Fibroblast of villous mesenchyme (primary cell): ENCODE results near the gene SAMD5. TPM values are rescaled to one million over a fixed set of nuclear protein-coding genes. Genes with fewer than 3 reads are reported as not detected.
"Not testable (repeated sequence)": the region's sequence is repeated elsewhere in the genome, so short reads cannot be mapped to it uniquely, and the experiment has no call there.

ENCODE experiments used
- DNase-seq: peaks from one replicate; pipeline ENCODE4 v3.0.0-alpha.2; 2010; ENCODE audit warnings: low read depth
- H3K4me3 ChIP-seq: 2 replicates; pipeline ENCODE4 v1.5.1; 2011; ENCODE audit warnings: low read depth, mild to moderate bottlenecking, low read length
- total RNA-seq: library from RNA; depleted of rRNA; stranded (reverse); fragments of >200 nt; gene quantifications from 2 replicates; pipeline ENCODE4 v1.2.3, GENCODE V29; 2012
- TF ChIP-seq, protein P1 (sequence below): IDR thresholded peaks from 2 replicates; pipeline ENCODE4 v1.5.1; 2012; ENCODE audit warnings: low read depth, mild to moderate bottlenecking, low read length; ENCODE audit not compliant: insufficient read depth

Gene SAMD5
- total RNA-seq, 1 donor = under 0.01 TPM

GRCh38 chr6:147538821-147539220, 30.3 kb downstream of the SAMD5 start:
- DNase-seq = no peak
- no peak overlapping the region for H3K4me3 ChIP-seq
- TF ChIP-seq, protein P1, sequence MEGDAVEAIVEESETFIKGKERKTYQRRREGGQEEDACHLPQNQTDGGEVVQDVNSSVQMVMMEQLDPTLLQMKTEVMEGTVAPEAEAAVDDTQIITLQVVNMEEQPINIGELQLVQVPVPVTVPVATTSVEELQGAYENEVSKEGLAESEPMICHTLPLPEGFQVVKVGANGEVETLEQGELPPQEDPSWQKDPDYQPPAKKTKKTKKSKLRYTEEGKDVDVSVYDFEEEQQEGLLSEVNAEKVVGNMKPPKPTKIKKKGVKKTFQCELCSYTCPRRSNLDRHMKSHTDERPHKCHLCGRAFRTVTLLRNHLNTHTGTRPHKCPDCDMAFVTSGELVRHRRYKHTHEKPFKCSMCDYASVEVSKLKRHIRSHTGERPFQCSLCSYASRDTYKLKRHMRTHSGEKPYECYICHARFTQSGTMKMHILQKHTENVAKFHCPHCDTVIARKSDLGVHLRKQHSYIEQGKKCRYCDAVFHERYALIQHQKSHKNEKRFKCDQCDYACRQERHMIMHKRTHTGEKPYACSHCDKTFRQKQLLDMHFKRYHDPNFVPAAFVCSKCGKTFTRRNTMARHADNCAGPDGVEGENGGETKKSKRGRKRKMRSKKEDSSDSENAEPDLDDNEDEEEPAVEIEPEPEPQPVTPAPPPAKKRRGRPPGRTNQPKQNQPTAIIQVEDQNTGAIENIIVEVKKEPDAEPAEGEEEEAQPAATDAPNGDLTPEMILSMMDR = no peak

DNA sequence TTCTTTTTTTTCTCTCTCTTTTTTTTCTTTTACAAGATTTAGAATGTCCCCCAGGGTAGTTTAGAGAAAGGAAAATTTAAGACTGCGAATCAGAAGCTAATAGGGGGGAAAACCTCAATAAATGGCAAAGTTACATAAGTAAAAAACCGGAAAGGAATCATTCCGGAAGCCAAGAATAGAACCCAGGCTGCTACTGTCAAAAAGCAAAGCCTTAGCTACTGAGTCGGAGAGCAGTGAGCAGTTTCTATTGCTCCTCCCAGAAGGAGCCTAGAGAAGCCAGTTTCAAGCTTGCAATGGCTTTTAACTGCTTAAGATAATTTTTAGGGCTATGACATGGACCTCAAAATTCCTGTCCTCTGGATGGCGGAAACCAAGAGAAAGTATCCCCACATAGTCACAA, 31.6 kb downstream of the SAMD5 start:
- DNase-seq = no peak
- no peak overlapping the region for H3K4me3 ChIP-seq
- TF ChIP-seq, protein P1 = no peak

- not testable (repeated sequence) for DNase-seq
These were observed 33.9 kb downstream of the SAMD5 start for GRCh38 chr6:147542436-147542835.

DNA sequence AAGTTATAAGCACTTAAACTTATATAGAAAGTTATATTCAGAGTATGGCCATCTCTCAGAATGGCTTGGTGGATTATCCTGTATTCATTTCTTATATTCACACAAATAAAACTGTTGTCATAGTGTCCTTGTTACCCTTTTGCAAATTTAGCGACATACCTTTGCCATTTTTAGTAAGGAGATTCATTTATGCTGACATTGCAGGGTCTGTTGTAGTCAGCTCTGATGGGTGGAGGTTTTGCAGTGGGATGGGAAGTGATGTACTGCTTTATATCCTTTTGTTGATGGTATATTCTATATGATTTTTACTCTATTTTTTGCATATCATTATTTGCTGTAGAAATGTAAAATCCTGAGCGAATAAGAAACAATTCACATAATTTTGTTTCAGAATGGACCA, 35.9 kb downstream of the SAMD5 start:
- TF ChIP-seq, protein P1 = no peak
- DNase-seq = no peak
- no peak overlapping the region for H3K4me3 ChIP-seq

More at GRCh38 chr6:147542436-147542835, 33.9 kb downstream of the SAMD5 start:
- H3K4me3 ChIP-seq = not testable (repeated sequence)

DNA sequence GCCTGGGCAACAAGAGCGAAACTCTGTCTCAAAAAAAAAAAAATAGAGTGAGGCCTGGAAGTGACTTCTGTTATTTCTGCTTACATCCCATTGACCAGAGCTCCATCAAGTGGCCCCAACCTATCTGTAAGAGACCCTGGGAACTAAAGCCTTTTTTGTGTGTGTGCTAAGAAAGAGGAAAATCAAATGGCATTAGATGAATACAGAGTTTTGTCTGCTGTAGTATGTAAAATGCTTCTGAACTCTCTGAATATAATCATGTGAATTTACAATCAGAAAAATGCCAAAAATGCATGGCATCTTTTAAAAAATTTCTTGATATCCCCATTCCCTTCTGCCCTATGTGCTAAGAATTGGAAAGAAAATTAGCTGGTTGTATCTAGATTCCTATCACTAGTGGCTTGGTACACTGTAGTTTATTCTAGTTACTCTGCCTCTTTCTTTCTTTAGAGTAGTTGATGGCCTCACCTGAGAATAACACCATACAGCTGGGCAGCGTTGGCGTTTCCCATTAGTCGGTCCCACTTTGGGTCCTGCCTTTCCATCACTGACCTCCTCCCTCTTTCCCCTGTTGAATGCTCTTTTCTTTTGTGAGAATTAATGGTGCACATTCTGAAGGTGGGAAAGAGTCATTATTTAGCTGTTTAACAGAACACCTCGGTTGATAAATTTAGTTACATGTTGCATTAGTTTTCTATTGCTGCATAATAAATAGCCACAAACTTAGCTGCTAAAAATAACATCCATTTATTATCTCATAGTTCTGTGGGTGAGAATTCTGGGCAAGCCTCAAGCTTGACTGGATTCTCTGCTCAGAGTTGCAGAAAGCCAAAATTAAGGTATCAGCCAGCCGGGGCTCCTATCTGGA, 38.2 kb downstream of the SAMD5 start:
- no peak for DNase-seq
- no peak overlapping the region for H3K4me3 ChIP-seq
- TF ChIP-seq, protein P1 = no peak

- TF ChIP-seq, protein P1 = no peak
- H3K4me3 ChIP-seq = no peak overlapping the region
- DNase-seq = no peak
These were observed 38.9 kb downstream of the SAMD5 start for GRCh38 chr6:147547369-147547902.

DNA sequence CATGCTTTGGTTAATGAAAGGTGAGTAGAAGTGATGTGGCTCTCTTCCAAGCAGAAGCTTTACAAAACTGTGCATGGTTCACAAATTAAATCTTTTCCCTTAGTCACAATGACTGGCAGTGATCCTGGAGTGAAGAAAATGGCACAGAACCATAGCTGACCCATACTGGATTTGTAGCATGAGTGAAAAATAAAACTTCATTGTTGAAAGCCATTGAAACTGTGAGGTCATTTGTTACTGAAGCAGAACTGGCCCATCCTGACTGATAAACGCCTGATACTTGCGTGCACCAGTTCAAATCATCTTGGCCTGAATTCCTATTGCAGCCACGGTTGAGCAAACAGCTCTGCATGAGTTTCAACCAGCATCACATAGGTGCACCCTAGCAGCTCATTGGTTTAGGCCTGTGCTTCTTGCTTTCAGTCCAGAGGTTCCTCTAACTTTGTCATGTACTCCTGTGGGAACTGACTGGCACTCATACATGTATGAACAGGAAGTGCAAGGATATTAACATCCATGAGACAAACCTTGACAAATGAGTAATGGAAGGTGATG, 40.5 kb downstream of the SAMD5 start:
- DNase-seq = no peak
- TF ChIP-seq, protein P1 = no peak
- H3K4me3 ChIP-seq = no peak overlapping the region
